ENCODE measurements around the gene DOK4.

DNA sequence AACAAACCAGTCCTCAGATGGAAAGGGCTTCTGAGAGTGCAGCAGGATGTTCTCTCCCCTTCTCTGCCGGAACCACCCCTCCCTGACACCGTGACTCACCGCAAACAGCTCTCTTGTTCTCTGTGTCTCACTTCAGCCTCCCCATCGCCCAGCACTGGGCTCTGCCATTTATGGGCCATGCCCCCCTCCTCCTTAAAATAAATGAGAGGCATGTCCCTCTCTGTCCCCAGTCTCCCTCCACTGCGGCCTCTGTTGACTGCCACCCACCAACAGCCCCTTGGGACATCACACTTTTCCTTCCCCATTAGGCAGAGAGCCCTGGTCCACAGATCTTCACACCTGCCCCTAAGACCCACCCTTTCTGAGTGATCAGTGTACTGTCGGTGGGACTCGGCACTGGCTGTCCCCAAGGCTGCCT lies 43.8 kb upstream of the DOK4 start:
- TF ChIP-seq EZH2 (IDR thresholded peaks at IDR 0.05) (no peak), POLR2AphosphoS5 (IDR thresholded peaks at IDR 0.05; ENCODE audit: borderline replicate concordance, low read depth, low read length) (no peak), FOXP2 (optimal IDR thresholded peaks at IDR 0.05; ENCODE audit: control extremely low read depth, extremely low read length, insufficient read depth) (no peak)
